Activated naive CD4-positive, alpha-beta T cell treated with anti-CD3 and anti-CD28 coated beads for 36 hours (primary cell): Measurements from ENCODE around the gene PLEKHA3. TPM values are rescaled to one million over a fixed set of nuclear protein-coding genes. Genes with fewer than 3 reads are reported as not detected.

ENCODE experiments used
- total RNA-seq, 2 experiments: library from RNA; stranded (reverse); gene quantifications; one replicate each; pipeline ENCODE4 v1.2.3, GENCODE V29; 2021

Gene PLEKHA3
- total RNA-seq, 2 experiments from 2014 or later = 19.4 to 19.8 TPM

Other genes with a start within 250 kb of the PLEKHA3 start
- 10 to 100 TPM; 78.2 to 82.9 TPM for gene PRKRA, start 29.3 kb upstream of the PLEKHA3 start, total RNA-seq
- 1 to 10 TPM; 2.0 to 2.4 TPM for gene PJVK, start 29.1 kb upstream of the PLEKHA3 start, total RNA-seq
- gene FKBP7, start 1.9 kb upstream of the PLEKHA3 start, total RNA-seq = 1 to 10 TPM; 2.2 to 3.1 TPM